ENCODE results near the gene PRPF6. TPM values are rescaled to one million over a fixed set of nuclear protein-coding genes. Genes with fewer than 3 reads are reported as not detected.

PRPF6 gene
- total RNA-seq, 1 experiment from 2014 or later: 181 TPM

- Histone ChIP-seq H3K9me3 (no peaks in the 10 kb centered on the region), H3K4me3 (ENCODE audit: low read depth, low read length) (no peak overlapping the region), H3K4me1 (peaks cover 34% of the 10 kb centered on the region), H3K36me3 (ENCODE audit: control insufficient read depth, insufficient read depth, low read length) (peaks cover 50% of the 10 kb centered on the region), H3K27me3 (replicated peaks; ENCODE audit: control insufficient read depth, insufficient read depth, low read length) (no peaks in the 10 kb centered on the region)
- ChIA-PET CTCF (interaction anchor here (0.6 to 3.0 kb wide), 10 partner anchors 10 to 485 kb away, joined by 3 to 45 read pairs (median 4); partner anchors contain the start of genes C20orf204, OPRL1 and PRPF6), POLR2A (interaction anchor here (0.5 to 1.8 kb wide), 6 partner anchors 13 to 43 kb away, joined by 3 to 9 read pairs (median 4); partner anchors contain the start of genes PRPF6 and TCEA2)
- TF ChIP-seq, protein P1, sequence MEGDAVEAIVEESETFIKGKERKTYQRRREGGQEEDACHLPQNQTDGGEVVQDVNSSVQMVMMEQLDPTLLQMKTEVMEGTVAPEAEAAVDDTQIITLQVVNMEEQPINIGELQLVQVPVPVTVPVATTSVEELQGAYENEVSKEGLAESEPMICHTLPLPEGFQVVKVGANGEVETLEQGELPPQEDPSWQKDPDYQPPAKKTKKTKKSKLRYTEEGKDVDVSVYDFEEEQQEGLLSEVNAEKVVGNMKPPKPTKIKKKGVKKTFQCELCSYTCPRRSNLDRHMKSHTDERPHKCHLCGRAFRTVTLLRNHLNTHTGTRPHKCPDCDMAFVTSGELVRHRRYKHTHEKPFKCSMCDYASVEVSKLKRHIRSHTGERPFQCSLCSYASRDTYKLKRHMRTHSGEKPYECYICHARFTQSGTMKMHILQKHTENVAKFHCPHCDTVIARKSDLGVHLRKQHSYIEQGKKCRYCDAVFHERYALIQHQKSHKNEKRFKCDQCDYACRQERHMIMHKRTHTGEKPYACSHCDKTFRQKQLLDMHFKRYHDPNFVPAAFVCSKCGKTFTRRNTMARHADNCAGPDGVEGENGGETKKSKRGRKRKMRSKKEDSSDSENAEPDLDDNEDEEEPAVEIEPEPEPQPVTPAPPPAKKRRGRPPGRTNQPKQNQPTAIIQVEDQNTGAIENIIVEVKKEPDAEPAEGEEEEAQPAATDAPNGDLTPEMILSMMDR (IDR thresholded peaks at IDR 0.05; ENCODE audit: insufficient read depth in 1 of 2, low read depth in 1 of 2, low read length in 1 of 2, severe bottlenecking in 1 of 2, unreplicated experiment in 1 of 2): no peak
- DNase-seq: no peak
- no peaks in the 10 kb centered on the region for H3K9me3 Mint-ChIP-seq (ENCODE audit: unreplicated experiment)
- intact Hi-C loops (cut with micrococcal nuclease; ENCODE audit: unreplicated experiment): loop anchor here (1.0 kb wide), 3 partner anchors 15 to 42 kb away; partner anchors contain the start of gene PRPF6
- H3K27me3 Mint-ChIP-seq (ENCODE audit: insufficient read depth, unreplicated experiment): no peaks in the 10 kb centered on the region
- peaks cover 37% of the 10 kb centered on the region for H3K4me1 Mint-ChIP-seq (ENCODE audit: low read depth, unreplicated experiment)
- H3K36me3 Mint-ChIP-seq (ENCODE audit: insufficient read depth, unreplicated experiment): peaks cover 97% of the 10 kb centered on the region
- H3K4me3 Mint-ChIP-seq (ENCODE audit: unreplicated experiment): peak overlapping the region; percentile 55
- H3K27ac Mint-ChIP-seq (ENCODE audit: unreplicated experiment): peak overlapping the region; percentile 83
- BruUV-seq (replicated peaks): no TSS peak
Measured at GRCh38 chr20:64023361-64024140, 42.6 kb downstream of the PRPF6 start.

DNA sequence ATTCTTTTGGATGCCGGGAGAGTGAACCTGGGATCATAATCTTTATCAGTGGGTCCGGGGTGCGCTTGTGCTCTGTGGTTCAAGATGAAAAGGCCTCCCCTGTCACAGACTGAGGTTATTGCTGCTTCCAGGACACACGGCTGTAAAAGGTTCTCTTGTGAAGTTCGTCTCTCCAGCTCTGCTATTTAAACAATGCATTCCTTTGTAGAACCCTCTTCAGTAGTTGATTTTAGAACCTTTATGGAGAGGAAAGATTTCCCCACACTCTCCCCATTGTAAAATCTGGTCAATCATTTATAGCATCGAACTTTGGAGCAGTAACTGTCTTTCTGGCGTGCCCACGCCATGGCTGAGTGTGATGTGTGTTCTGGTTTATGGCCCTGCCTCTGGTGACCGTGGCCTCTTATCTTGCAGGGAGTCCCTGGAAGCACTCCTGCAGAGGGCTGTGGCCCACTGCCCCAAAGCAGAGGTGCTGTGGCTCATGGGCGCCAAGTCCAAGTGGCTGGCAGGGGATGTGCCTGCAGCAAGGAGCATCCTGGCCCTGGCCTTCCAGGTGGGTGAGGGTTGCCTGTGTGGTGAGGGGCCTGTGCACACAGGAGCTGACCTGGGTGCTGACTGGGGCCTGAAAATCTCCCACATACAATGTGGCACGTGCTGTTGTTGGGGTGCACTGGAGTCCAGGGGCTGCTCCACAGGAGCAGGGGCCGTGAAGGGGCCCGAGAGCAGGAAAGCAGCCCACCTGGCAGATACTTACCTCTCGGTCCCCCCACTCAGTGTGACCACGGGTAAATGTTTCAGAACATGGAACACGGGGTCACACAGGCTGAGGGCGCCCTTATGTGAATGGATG is 43.4 kb downstream of the PRPF6 start:
- peak overlapping the region; percentile 83 for H3K27ac Mint-ChIP-seq (ENCODE audit: unreplicated experiment)
- H3K4me1 ChIP-seq: peaks cover 34% of the 10 kb centered on the region
- H3K27me3 ChIP-seq (replicated peaks; ENCODE audit: control insufficient read depth, insufficient read depth, low read length): no peaks in the 10 kb centered on the region
- H3K9me3 Mint-ChIP-seq (ENCODE audit: unreplicated experiment): no peaks in the 10 kb centered on the region
- peaks cover 97% of the 10 kb centered on the region for H3K36me3 Mint-ChIP-seq (ENCODE audit: insufficient read depth, unreplicated experiment)
- ChIA-PET POLR2A (interaction anchor here (0.5 to 1.8 kb wide), 6 partner anchors 14 to 44 kb away, joined by 3 to 9 read pairs (median 4); partner anchors contain the start of genes PRPF6 and TCEA2), CTCF (interaction anchor here (0.6 to 3.0 kb wide), 9 partner anchors 9 to 486 kb away, joined by 3 to 45 read pairs (median 5); partner anchors contain the start of genes C20orf204, OPRL1 and PRPF6)
- DNase-seq: peak; percentile 92 to 95
- H3K4me1 Mint-ChIP-seq (ENCODE audit: low read depth, unreplicated experiment): peaks cover 37% of the 10 kb centered on the region
- no peaks in the 10 kb centered on the region for H3K9me3 ChIP-seq
- peak overlapping the region; percentile 55 for H3K4me3 Mint-ChIP-seq (ENCODE audit: unreplicated experiment)
- H3K36me3 ChIP-seq (ENCODE audit: control insufficient read depth, insufficient read depth, low read length): peaks cover 52% of the 10 kb centered on the region
- BruUV-seq (replicated peaks): no TSS peak
- TF ChIP-seq, protein P1 (IDR thresholded peaks at IDR 0.05; ENCODE audit: insufficient read depth in 1 of 2, low read depth in 1 of 2, low read length in 1 of 2, severe bottlenecking in 1 of 2, unreplicated experiment in 1 of 2): peak in 1 of 2 experiments; percentile 19
- intact Hi-C loops (cut with micrococcal nuclease; ENCODE audit: unreplicated experiment): loop anchor here (1.0 kb wide), 3 partner anchors 14 to 43 kb away; partner anchors contain the start of gene PRPF6
- no peak overlapping the region for H3K4me3 ChIP-seq (ENCODE audit: low read depth, low read length)
- H3K27me3 Mint-ChIP-seq (ENCODE audit: insufficient read depth, unreplicated experiment): no peaks in the 10 kb centered on the region

Data from Caco-2 (cell line).